Endothelial cell of umbilical vein (primary cell): ENCODE measurements around the gene CORO2B. TPM values are rescaled to one million over a fixed set of nuclear protein-coding genes. Genes with fewer than 3 reads are reported as not detected.

Experiments
- BruUV-seq: library from RNA; stranded (reverse); fragments of 400-500 nt; replicated peaks from 2 replicates; lab custom pipeline; 2021; lab: Mats Ljungman, UMichigan
- CTCF ChIA-PET: fragments of 300-600, 350-600 bp; sonication (Branson Sonifier 250); formaldehyde crosslinking; loops from one replicate; lab custom pipeline; 2021; ENCODE audit warnings: antibody characterized with exemption, inconsistent platforms; lab: Charles Lee
- POLR2A ChIA-PET: fragments of 300-600, 350-600 bp; sonication (Branson Sonifier 250); formaldehyde crosslinking; loops from one replicate; lab custom pipeline; 2021; ENCODE audit warnings: antibody characterized with exemption, inconsistent platforms; lab: Charles Lee
- DNase-seq: peaks from one replicate; pipeline ENCODE4 v3.0.0-alpha.2; 2011; ENCODE audit warnings: low read depth, low spot score
- FAIRE-seq: peaks from 2 replicates; lab custom pipeline; 2011; peaks lifted over from hg19 to GRCh38; lab: Jason Lieb, UNC
- H2AFZ ChIP-seq: 2 replicates; pipeline ENCODE4 v1.6.0; 2012; ENCODE audit warnings: low read depth, low read length, control low read depth, inconsistent platforms
- H3K27ac ChIP-seq: 2 replicates; pipeline ENCODE4 v1.5.1; 2011; ENCODE audit warnings: low read depth, mild to moderate bottlenecking, control low read depth, low read length, moderate library complexity; ENCODE audit not compliant: insufficient read depth
- H3K27me3 ChIP-seq, 2 experiments: 2 replicates each; pipeline versions ENCODE4 v1.6.0 to v1.6.1; 2011; ENCODE audit warnings: low read length in 2 of 2, mixed read lengths in 1 of 2; ENCODE audit not compliant: control insufficient read depth in 2 of 2, insufficient read depth in 2 of 2
- H3K36me3 ChIP-seq, 2 experiments: 2 replicates in 1 of 2; 3 replicates in 1 of 2; pipeline ENCODE4 v1.5.1; 2011; ENCODE audit warnings: low read length in 2 of 2, mild to moderate bottlenecking in 1 of 2, moderate library complexity in 1 of 2; ENCODE audit not compliant: control insufficient read depth in 2 of 2, insufficient read depth in 2 of 2; ENCODE audit errors: extremely low read depth in 1 of 2
- H3K4me1 ChIP-seq: 3 replicates; pipeline ENCODE4 v1.5.1; 2011; ENCODE audit warnings: mild to moderate bottlenecking, low read length; ENCODE audit not compliant: control insufficient read depth, insufficient read depth; ENCODE audit errors: extremely low read depth
- H3K4me2 ChIP-seq: 2 replicates; pipeline ENCODE4 v1.6.1; 2011; ENCODE audit warnings: low read length, control low read depth, mixed read lengths; ENCODE audit not compliant: insufficient read depth
- H3K4me3 ChIP-seq, 3 experiments: fragments of 200-600 bp in 1 of 3; sonication (generic), shearing (Covaris generic) in 1 of 3; replicated peaks in 1 of 3; 2 replicates each; pipeline ENCODE4 v1.5.1; 2011 to 2016; ENCODE audit warnings: control low read depth in 3 of 3, low read length in 3 of 3, mild to moderate bottlenecking in 2 of 3, inconsistent platforms in 1 of 3, low read depth in 1 of 3, moderate library complexity in 1 of 3; ENCODE audit not compliant: insufficient read depth in 1 of 3
- H3K79me2 ChIP-seq: 2 replicates; pipeline ENCODE4 v1.6.0; 2012; ENCODE audit warnings: low read length, inconsistent platforms; ENCODE audit not compliant: control insufficient read depth, insufficient read depth
- H3K9ac ChIP-seq: replicated peaks from 2 replicates; pipeline ENCODE3; 2011; ENCODE audit warnings: low read length, control low read depth; ENCODE audit not compliant: insufficient read depth; ENCODE audit errors: extremely low read depth
- H3K9me1 ChIP-seq: replicated peaks from 3 replicates; pipeline ENCODE4 v1.6.0; 2011; ENCODE audit warnings: mild to moderate bottlenecking, low read length; ENCODE audit not compliant: control insufficient read depth, insufficient read depth; ENCODE audit errors: extremely low read depth
- H3K9me3 ChIP-seq: replicated peaks from 2 replicates; pipeline ENCODE4 v1.5.1; 2012; ENCODE audit warnings: low read length, inconsistent platforms; ENCODE audit not compliant: control insufficient read depth, insufficient read depth
- H4K20me1 ChIP-seq: replicated peaks from 2 replicates; pipeline ENCODE3; 2011; ENCODE audit warnings: mild to moderate bottlenecking, low read length; ENCODE audit not compliant: control insufficient read depth, insufficient read depth; ENCODE audit errors: extremely low read depth
- CTCF ChIP-seq, 2 donors: IDR thresholded peaks; 1 replicate in 1 of 2; 2 replicates in 1 of 2; pipeline ENCODE4 v1.5.1; 2011; ENCODE audit warnings: low read length in 2 of 2, mild to moderate bottlenecking in 2 of 2, moderate library complexity in 2 of 2, control low read depth in 1 of 2, inconsistent platforms in 1 of 2, low read depth in 1 of 2; ENCODE audit not compliant: insufficient read depth in 1 of 2; ENCODE audit errors: extremely low read depth in 1 of 2
- EZH2 ChIP-seq: IDR thresholded peaks from 2 replicates; pipeline ENCODE4 v1.6.1; 2012; ENCODE audit warnings: borderline replicate concordance, low read depth, mild to moderate bottlenecking, moderate library complexity, low read length, inconsistent platforms; ENCODE audit not compliant: severe bottlenecking
- FOS ChIP-seq: IDR thresholded peaks from 2 replicates; pipeline ENCODE4 v1.6.1; 2011; ENCODE audit warnings: mild to moderate bottlenecking, low read length, moderate library complexity, borderline replicate concordance; ENCODE audit not compliant: insufficient read depth
- GATA2 ChIP-seq: IDR thresholded peaks from 2 replicates; pipeline ENCODE4 v1.7.0; 2011; ENCODE audit warnings: low read depth, mild to moderate bottlenecking, moderate library complexity, mixed read lengths, low read length; ENCODE audit not compliant: insufficient read length, insufficient read depth
- JUN ChIP-seq: IDR thresholded peaks from 2 replicates; pipeline ENCODE4 v1.6.1; 2011; ENCODE audit warnings: borderline replicate concordance, low read depth; ENCODE audit not compliant: insufficient read length, insufficient read depth
- MYC ChIP-seq: IDR thresholded peaks from one replicate; pipeline ENCODE4 v1.6.1; 2011; ENCODE audit warnings: mild to moderate bottlenecking, low read depth, low read length
- POLR2A ChIP-seq: IDR thresholded peaks from 2 replicates; pipeline ENCODE4 v1.6.1; 2012; ENCODE audit warnings: low read depth, mild to moderate bottlenecking, control low read depth, low read length
- POLR2AphosphoS5 ChIP-seq: IDR thresholded peaks from 2 replicates; pipeline ENCODE4 v1.6.1; 2012; ENCODE audit warnings: low read depth, mild to moderate bottlenecking, control low read depth, low read length, moderate library complexity; ENCODE audit not compliant: insufficient read depth
- dilution Hi-C: fragments of 300-500 bp; cut with MboI; formaldehyde crosslinking; loops from one replicate; pipeline ENCODE4 v1.15.0; 2019; ENCODE audit warnings: low sequenced_read_pairs; ENCODE audit not compliant: extremely low pct_ligation_motif_present
- intact Hi-C: fragments of 100-400 bp; cut with micrococcal nuclease; formaldehyde crosslinking; loops from one replicate; pipeline ENCODE4 v1.10.0; 2022
- polyA plus RNA-seq, 4 experiments: library from polyadenylated mRNA; depleted of rRNA in 3 of 4; stranded (reverse) in 3 of 4; unstranded in 1 of 4; fragments of >200 nt; gene quantifications; 2 replicates each; pipeline versions ENCODE4 v1.2.1 to v1.2.3, GENCODE V29; 2011 to 2012; ENCODE audit warnings: missing spikeins in 1 of 4
- total RNA-seq: library from RNA; stranded (reverse); gene quantifications from 2 replicates; pipeline ENCODE4 v1.2.3, GENCODE V29; 2021
- TF ChIP-seq, protein P1 (sequence below): IDR thresholded peaks from 2 replicates; pipeline ENCODE4 v1.6.1; 2011; ENCODE audit not compliant: insufficient read depth, insufficient read length

The CORO2B gene
- total and polyA plus RNA-seq, 2 donors (not counting 3 experiments of a cell fraction or from before 2014, with no cell fraction given), result 2.4 to 3.7 TPM

GRCh38 chr15:68681836-68682235, 103.0 kb downstream of the CORO2B start:
- no TSS peak for BruUV-seq
- POLR2A ChIA-PET, result no interaction called here
- H3K27ac ChIP-seq, result no peak overlapping the region
- no peaks in the 10 kb centered on the region for H3K9me1 ChIP-seq
- DNase-seq (no peak), FAIRE-seq (no peak)
- H3K4me1 ChIP-seq, result no peaks in the 10 kb centered on the region
- no peaks in the 10 kb centered on the region for H3K9me3 ChIP-seq
- no peak overlapping the region for H3K4me3 ChIP-seq
- no peaks in the 10 kb centered on the region for H3K79me2 ChIP-seq
- peaks cover 0 to 2% of the 10 kb centered on the region in 2 experiments for H3K27me3 ChIP-seq
- TF ChIP-seq POLR2A, result no peak
- TF ChIP-seq, protein P1, sequence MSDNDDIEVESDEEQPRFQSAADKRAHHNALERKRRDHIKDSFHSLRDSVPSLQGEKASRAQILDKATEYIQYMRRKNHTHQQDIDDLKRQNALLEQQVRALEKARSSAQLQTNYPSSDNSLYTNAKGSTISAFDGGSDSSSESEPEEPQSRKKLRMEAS, result no peak
- TF ChIP-seq FOS, result no peak
- no peak for TF ChIP-seq EZH2
- no peak for TF ChIP-seq POLR2AphosphoS5
- no peak for TF ChIP-seq MYC
- no peak for TF ChIP-seq JUN
- no peak for TF ChIP-seq GATA2
- no peak for TF ChIP-seq CTCF (IDR thresholded peaks at IDR 0.05; ENCODE audit: extremely low read depth in 1 of 2, insufficient read depth in 1 of 2, low read depth in 1 of 2, low read length in 2 of 2)
- no peaks in the 10 kb centered on the region for H3K36me3 ChIP-seq
- no peak overlapping the region for H3K9ac ChIP-seq
- CTCF ChIA-PET, result interaction anchor here (0.9 to 14.4 kb wide), 2 partner anchors 19 to 125 kb away, joined by 3 to 728 read pairs; no protein-coding TSS in a partner anchor
- H4K20me1 ChIP-seq, result no peaks in the 10 kb centered on the region
- intact Hi-C loops (no loop called here), dilution Hi-C loops (no loop called here)
- no peak overlapping the region for H3K4me2 ChIP-seq
- no peak overlapping the region for H2AFZ ChIP-seq
